ENCODE data around the gene GOLGA8K.
"Not testable (repeated sequence)": the region's sequence is repeated elsewhere in the genome, so short reads cannot be mapped to it uniquely, and the experiment has no call there.

- TF ChIP-seq CTCF (conservative IDR thresholded peaks at IDR 0.05; ENCODE audit: low read depth in 2 of 2); POLR2AphosphoS5 (IDR thresholded peaks at IDR 0.05; ENCODE audit: low read depth); ZNF331 (CRISPR knock-in tag; IDR thresholded peaks at IDR 0.05; ENCODE audit: low read depth); EZH2 (IDR thresholded peaks at IDR 0.05; ENCODE audit: low read depth, unreplicated experiment); REST (IDR thresholded peaks at IDR 0.05; ENCODE audit: unreplicated experiment); ETS1 (IDR thresholded peaks at IDR 0.05); EZH2phosphoT487 (IDR thresholded peaks at IDR 0.05; ENCODE audit: unreplicated experiment); STAT1 (IDR thresholded peaks at IDR 0.05; ENCODE audit: unreplicated experiment); JUNB (IDR thresholded peaks at IDR 0.05; ENCODE audit: unreplicated experiment); CREB1 (CRISPR knock-in tag; IDR thresholded peaks at IDR 0.05; ENCODE audit: low read depth); ZNF462 (CRISPR knock-in tag; IDR thresholded peaks at IDR 0.05); ZNF114 (CRISPR knock-in tag; IDR thresholded peaks at IDR 0.05): not testable (repeated sequence)
Observed at GRCh38 chr15:32345978-32346547, 57.0 kb downstream of the GOLGA8K start.

Data from GM23338 (cell line).